T-cell (primary cell): ENCODE measurements around the gene STK11IP. TPM values are rescaled to one million over a fixed set of nuclear protein-coding genes. Genes with fewer than 3 reads are reported as not detected.

Experiments used
- ATAC-seq, 4 experiments: fragments of 200-7000 bp in 3 of 4; fragments of 150-1000 bp in 1 of 4; cut with Tn5 transposase; replicated peaks in 1 of 4; 1 replicate in 3 of 4; 2 replicates in 1 of 4; pipeline ENCODE4 v1.10.0; 2021; ENCODE audit warnings: moderate library complexity in 3 of 4, mild to moderate bottlenecking in 2 of 4, moderate number of reproducible peaks in 1 of 4
- CTCF ChIA-PET, 2 donors: fragments of 300-600 bp; sonication (Branson Sonifier 250); formaldehyde crosslinking; loops; one replicate each; lab custom pipeline; 2022; ENCODE audit warnings: antibody characterized with exemption in 2 of 2; lab: Charles Lee
- POLR2A ChIA-PET, 2 donors: fragments of 300-600 bp; sonication (Branson Sonifier 250); formaldehyde crosslinking; loops; one replicate each; lab custom pipeline; 2022; ENCODE audit warnings: antibody characterized with exemption in 2 of 2; lab: Charles Lee
- DNase-seq, 35 experiments: peaks; one replicate each; pipeline versions ENCODE4 v3.0.0 to v3.0.0-alpha.2; 2013 to 2023
- H3K27ac ChIP-seq: one replicate; pipeline ENCODE4 v1.5.1; 2013; ENCODE audit warnings: low read length
- H3K27me3 ChIP-seq, 2 experiments: replicated peaks in 1 of 2; 1 replicate in 1 of 2; 2 replicates in 1 of 2; pipeline versions ENCODE4 v1.6.1 to v1.7.0; 2013; ENCODE audit warnings: low read length in 1 of 2, mixed read lengths in 1 of 2; ENCODE audit not compliant: control insufficient read depth in 2 of 2, insufficient read depth in 2 of 2; ENCODE audit errors: extremely low read depth in 1 of 2
- H3K36me3 ChIP-seq, 2 donors: 1 replicate in 1 of 2; 2 replicates in 1 of 2; pipeline versions ENCODE4 v1.6.1 to v1.7.0; 2013; ENCODE audit warnings: low read length in 1 of 2; ENCODE audit not compliant: control insufficient read depth in 2 of 2, insufficient read depth in 1 of 2; ENCODE audit errors: extremely low read depth in 1 of 2
- H3K4me1 ChIP-seq, 2 experiments: 1 replicate in 1 of 2; 2 replicates in 1 of 2; pipeline versions ENCODE4 v1.6.1 to v1.7.0; 2013; ENCODE audit warnings: low read length in 2 of 2, mixed read lengths in 1 of 2; ENCODE audit not compliant: insufficient read depth in 2 of 2, control insufficient read depth in 1 of 2; ENCODE audit errors: extremely low read depth in 1 of 2
- H3K4me3 ChIP-seq, 2 donors: 1 replicate in 1 of 2; 2 replicates in 1 of 2; pipeline versions ENCODE4 v1.5.1 to v1.7.0; 2013; ENCODE audit warnings: mild to moderate bottlenecking in 2 of 2, low read length in 1 of 2, moderate library complexity in 1 of 2; ENCODE audit not compliant: control insufficient read depth in 1 of 2; ENCODE audit errors: extremely low read depth in 1 of 2
- H3K9me3 ChIP-seq: 2 replicates; pipeline ENCODE4 v1.7.0; 2013
- H3K27ac Mint-ChIP-seq, 2 donors: one replicate each; pipeline ENCODE4 v1.8.0; 2020 to 2021; ENCODE audit warnings: mild to moderate bottlenecking in 2 of 2, mixed read lengths in 2 of 2
- H3K27me3 Mint-ChIP-seq, 2 donors: one replicate each; pipeline ENCODE4 v1.8.0; 2021 to 2022; ENCODE audit warnings: mixed read lengths in 2 of 2
- H3K36me3 Mint-ChIP-seq: one replicate; pipeline ENCODE4 v1.8.0; 2021; ENCODE audit warnings: mixed read lengths
- H3K4me1 Mint-ChIP-seq, 3 donors: one replicate each; pipeline ENCODE4 v1.8.0; 2020 to 2022; ENCODE audit warnings: mixed read lengths in 3 of 3, mild to moderate bottlenecking in 1 of 3
- H3K4me3 Mint-ChIP-seq, 3 donors: one replicate each; pipeline ENCODE4 v1.8.0; 2020 to 2022; ENCODE audit warnings: mild to moderate bottlenecking in 3 of 3, mixed read lengths in 3 of 3, moderate library complexity in 3 of 3
- H3K9me3 Mint-ChIP-seq, 3 donors: one replicate each; pipeline ENCODE4 v1.8.0; 2020 to 2022; ENCODE audit warnings: mixed read lengths in 3 of 3
- WGBS: methylation state at CpG from one replicate; pipeline ENCODE4 v1.1.5; 2013; ENCODE audit warnings: missing lambda C conversion rate; ENCODE audit not compliant: insufficient coverage; 5-methylcytosine and 5-hydroxymethylcytosine counted together
- total RNA-seq, 35 experiments: library from RNA in 6 of 35; stranded (reverse) in 6 of 35; fragments of 120-200 nt in 1 of 35; gene quantifications; one replicate each; pipeline versions ENCODE4 v1.2.1 to v1.2.4 and lab custom pipeline; 2013 to 2026

STK11IP gene
- total RNA-seq, 5 donors from 2014 or later (not counting 1 experiment from before 2014, with no cell fraction given): 25.9 to 52.8 (median 49.3) TPM

DNA sequence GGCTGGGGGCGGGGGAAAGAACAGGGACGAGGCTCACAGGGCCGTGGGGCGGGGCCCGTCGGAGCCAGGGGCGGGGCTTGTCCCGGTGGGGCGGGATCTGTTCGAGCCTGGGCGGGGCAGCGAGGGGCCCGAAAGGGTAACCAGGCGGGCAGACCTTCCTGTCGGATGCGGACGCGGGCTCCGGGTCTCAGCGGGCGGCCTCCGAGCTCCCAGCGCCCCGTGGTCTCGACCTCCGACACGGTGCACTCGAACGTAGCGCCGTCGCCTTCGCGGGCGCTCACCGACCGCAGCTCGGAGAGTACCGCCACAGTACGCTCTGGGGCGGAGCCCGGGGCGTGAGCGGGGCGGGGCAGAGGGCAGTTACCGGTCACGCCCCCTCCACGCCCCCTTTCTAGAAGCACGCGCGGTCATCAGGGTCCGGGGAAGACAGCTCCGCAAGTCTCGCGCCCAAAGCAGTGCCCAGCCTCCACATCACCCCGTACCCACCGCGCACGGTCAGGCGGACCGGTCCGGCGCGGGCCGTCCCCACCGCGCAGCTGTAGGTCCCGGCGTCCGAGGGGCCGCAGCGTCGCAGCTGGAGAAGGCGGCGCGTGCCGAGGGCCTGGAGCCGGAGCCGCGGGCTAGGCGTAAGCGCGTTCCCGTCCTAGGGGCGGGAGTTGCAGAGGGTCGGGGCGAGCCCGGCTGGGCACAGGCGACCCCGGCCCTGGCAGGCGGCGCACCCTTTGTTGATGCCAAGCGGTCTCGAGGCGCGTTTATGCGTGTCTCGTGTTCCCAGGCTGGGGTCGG is 45.1 kb upstream of the STK11IP start:
- peaks cover 2 to 82% of the 10 kb centered on the region in 2 experiments for H3K27me3 ChIP-seq
- CTCF ChIA-PET: interaction anchor here (0.5 to 0.8 kb wide), 5 partner anchors 10 to 110 kb away, joined by 3 to 5 read pairs (median 3); partner anchors contain the start of gene GMPPA (in 1 of the 2)
- H3K4me1 Mint-ChIP-seq: peaks cover 6 to 12% (median 7%) of the 10 kb centered on the region in 3 donors
- peak; percentile 47 to 86 (median 72) for DNase-seq
- H3K4me1 ChIP-seq: peaks cover 0 to 23% of the 10 kb centered on the region in 2 experiments
- no peaks in the 10 kb centered on the region for H3K9me3 Mint-ChIP-seq
- POLR2A ChIA-PET: no interaction called here
- ATAC-seq: peak; percentile 84 to 93 (median 85)
- peaks cover 27 to 53% of the 10 kb centered on the region in 2 donors for H3K27me3 Mint-ChIP-seq
- H3K4me3 ChIP-seq: peak overlapping the region; percentile 48 to 67
- H3K36me3 Mint-ChIP-seq: no peaks in the 10 kb centered on the region
- H3K4me3 Mint-ChIP-seq: peak overlapping the region; percentile 66 to 85 (median 67)
- H3K27ac ChIP-seq: no peak overlapping the region
- H3K27ac Mint-ChIP-seq: no peak overlapping the region
- H3K36me3 ChIP-seq: no peaks in the 10 kb centered on the region
- WGBS: 5% methylated on average over 99 of the region's 99 CpGs
- H3K9me3 ChIP-seq: no peaks in the 10 kb centered on the region

- H3K4me3 Mint-ChIP-seq: peak overlapping the region; percentile 39 to 59 (median 44)
- POLR2A ChIA-PET: no interaction called here
- no peak overlapping the region for H3K27ac Mint-ChIP-seq
- Histone ChIP-seq H3K4me3 (peak overlapping the region; percentile 48 to 67), H3K27me3 (peaks cover 2 to 83% of the 10 kb centered on the region in 2 experiments), H3K4me1 (peaks cover 0 to 23% of the 10 kb centered on the region in 2 experiments), H3K36me3 (no peaks in the 10 kb centered on the region), H3K9me3 (no peaks in the 10 kb centered on the region), H3K27ac (no peak overlapping the region)
- 31% methylated on average over 7 of the region's 7 CpGs for WGBS
- DNase-seq (no peak), ATAC-seq (no peak)
- H3K27me3 Mint-ChIP-seq: peaks cover 27 to 53% of the 10 kb centered on the region in 2 donors
- no peaks in the 10 kb centered on the region for H3K9me3 Mint-ChIP-seq
- no peaks in the 10 kb centered on the region for H3K36me3 Mint-ChIP-seq
- CTCF ChIA-PET: interaction anchor here in 1 of 2 donors (0.6 kb wide), 1 partner anchor 10 kb away, joined by 3 read pairs; no protein-coding TSS in a partner anchor
- peaks cover 6 to 12% (median 7%) of the 10 kb centered on the region in 3 donors for H3K4me1 Mint-ChIP-seq
Measured at GRCh38 chr2:219553168-219553417, 44.6 kb upstream of the STK11IP start.

DNA sequence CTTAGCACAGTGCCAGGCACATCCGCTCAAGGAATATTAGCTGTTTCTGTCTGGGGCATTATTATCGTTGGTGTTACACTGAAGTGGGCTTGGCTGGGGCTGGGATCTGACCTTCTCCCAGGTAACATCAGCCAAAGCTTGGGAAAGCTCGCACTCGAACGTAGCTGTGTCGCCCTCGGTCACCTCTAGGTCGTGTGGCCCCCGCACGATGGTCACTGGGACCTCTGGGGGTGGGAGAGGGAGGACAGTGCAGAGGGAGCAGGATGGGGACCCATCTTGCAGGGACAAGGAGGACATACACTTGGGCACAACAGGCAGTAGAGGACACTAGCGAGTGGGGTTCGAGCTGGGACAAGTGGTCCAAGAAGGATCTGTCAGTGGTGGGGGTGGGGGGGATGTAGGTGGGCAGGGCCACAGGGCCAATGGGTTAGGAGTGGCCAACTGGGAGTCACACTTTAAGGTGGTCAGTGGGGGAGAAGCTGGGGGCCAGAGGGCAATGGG is 44.1 kb upstream of the STK11IP start:
- ChIA-PET CTCF (interaction anchor here in 1 of 2 donors (0.6 kb wide), 2 partner anchors 9 to 92 kb away, joined by 3 to 4 read pairs; no protein-coding TSS in a partner anchor), POLR2A (no interaction called here)
- Mint-ChIP-seq H3K27ac (peak overlapping the region in 1 of 2 donors; percentile 61), H3K9me3 (no peaks in the 10 kb centered on the region), H3K36me3 (no peaks in the 10 kb centered on the region), H3K4me1 (peaks cover 6 to 12% (median 7%) of the 10 kb centered on the region in 3 donors), H3K4me3 (peak overlapping the region; percentile 39 to 59 (median 44)), H3K27me3 (peaks cover 30 to 53% of the 10 kb centered on the region in 2 donors)
- Histone ChIP-seq H3K27me3 (peaks cover 2 to 88% of the 10 kb centered on the region in 2 experiments), H3K27ac (no peak overlapping the region), H3K4me3 (no peak overlapping the region), H3K9me3 (no peaks in the 10 kb centered on the region), H3K36me3 (no peaks in the 10 kb centered on the region), H3K4me1 (peaks cover 0 to 23% of the 10 kb centered on the region in 2 experiments)
- WGBS: 88% methylated on average over 10 of the region's 12 CpGs
- no peak for ATAC-seq
- DNase-seq: no peak

DNA sequence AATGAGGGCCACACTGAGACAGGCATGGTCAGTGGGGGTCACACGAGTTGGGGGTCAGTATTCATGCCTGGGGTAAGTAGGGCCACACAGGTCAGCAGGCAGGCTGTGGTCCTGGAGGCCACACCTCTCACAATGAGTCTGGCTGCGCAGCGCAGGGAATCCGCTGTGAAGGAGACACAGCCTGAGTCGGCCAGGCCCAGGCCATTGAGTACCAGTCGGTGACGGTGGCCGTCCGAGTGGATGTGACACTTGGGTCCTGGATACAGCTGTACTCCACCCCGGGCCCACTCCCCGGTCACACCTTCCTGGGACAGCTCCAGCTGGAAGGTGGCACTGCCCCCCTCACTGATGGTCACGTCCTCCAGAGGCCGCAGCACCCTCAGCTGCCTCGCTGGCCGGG is 43.3 kb upstream of the STK11IP start:
- Mint-ChIP-seq H3K4me1 (peaks cover 6 to 12% (median 7%) of the 10 kb centered on the region in 3 donors), H3K27ac (peak overlapping the region in 1 of 2 donors; percentile 8), H3K9me3 (no peaks in the 10 kb centered on the region), H3K36me3 (no peaks in the 10 kb centered on the region), H3K27me3 (peaks cover 33 to 50% of the 10 kb centered on the region in 2 donors), H3K4me3 (no peak overlapping the region)
- no peak for ATAC-seq
- WGBS: 93% methylated on average over 9 of the region's 15 CpGs
- Histone ChIP-seq H3K9me3 (no peaks in the 10 kb centered on the region), H3K4me1 (peaks cover 0 to 23% of the 10 kb centered on the region in 2 experiments), H3K36me3 (no peaks in the 10 kb centered on the region), H3K4me3 (no peak overlapping the region), H3K27me3 (peaks cover 2 to 87% of the 10 kb centered on the region in 2 experiments), H3K27ac (no peak overlapping the region)
- no peak for DNase-seq
- ChIA-PET POLR2A (no interaction called here), CTCF (interaction anchor here in 1 of 2 donors (0.6 to 0.7 kb wide), 2 partner anchors 91 to 496 kb away, joined by 3 to 4 read pairs; no protein-coding TSS in a partner anchor)

- ATAC-seq: no peak
- Histone ChIP-seq H3K9me3 (no peaks in the 10 kb centered on the region), H3K4me1 (peaks cover 0 to 23% of the 10 kb centered on the region in 2 experiments), H3K36me3 (no peaks in the 10 kb centered on the region), H3K27me3 (peaks cover 2 to 82% of the 10 kb centered on the region in 2 experiments), H3K27ac (no peak overlapping the region), H3K4me3 (no peak overlapping the region)
- ChIA-PET CTCF (no interaction called here), POLR2A (no interaction called here)
- H3K4me1 Mint-ChIP-seq: peaks cover 6 to 10% (median 7%) of the 10 kb centered on the region in 3 donors
- 93% methylated on average over 19 of the region's 20 CpGs for WGBS
- H3K27me3 Mint-ChIP-seq: peaks cover 33 to 40% of the 10 kb centered on the region in 2 donors
- no peak overlapping the region for H3K4me3 Mint-ChIP-seq
- no peaks in the 10 kb centered on the region for H3K36me3 Mint-ChIP-seq
- no peaks in the 10 kb centered on the region for H3K9me3 Mint-ChIP-seq
- no peak for DNase-seq
- no peak overlapping the region for H3K27ac Mint-ChIP-seq
Measured at GRCh38 chr2:219555956-219556355, 41.7 kb upstream of the STK11IP start.

DNA sequence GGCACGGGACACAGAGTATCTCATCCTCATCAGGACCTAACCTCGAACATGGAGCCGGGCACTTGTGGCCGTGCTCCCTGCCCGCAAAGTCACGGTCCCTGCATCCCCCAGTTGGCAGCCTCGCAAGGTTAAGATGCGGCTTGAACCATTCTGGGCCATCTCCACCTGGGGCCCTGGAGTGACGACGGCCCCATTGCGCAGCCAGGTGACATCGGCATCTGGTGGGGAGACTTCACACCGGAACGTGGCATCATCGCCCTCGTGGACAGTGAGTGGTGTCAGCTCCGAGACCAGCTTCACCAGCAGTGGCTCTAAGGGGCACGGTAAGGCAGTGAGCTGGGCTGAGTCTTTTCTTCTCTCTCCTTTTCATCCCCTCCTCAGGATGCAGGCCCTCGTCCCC is 41.2 kb upstream of the STK11IP start:
- Histone ChIP-seq H3K9me3 (no peaks in the 10 kb centered on the region), H3K36me3 (no peaks in the 10 kb centered on the region), H3K4me3 (no peak overlapping the region), H3K4me1 (peaks cover 0 to 21% of the 10 kb centered on the region in 2 experiments), H3K27me3 (peaks cover 0 to 82% of the 10 kb centered on the region in 2 experiments), H3K27ac (no peak overlapping the region)
- Mint-ChIP-seq H3K4me1 (peaks cover 6 to 9% (median 7%) of the 10 kb centered on the region in 3 donors), H3K27ac (no peak overlapping the region), H3K27me3 (peaks cover 31 to 39% of the 10 kb centered on the region in 2 donors), H3K36me3 (no peaks in the 10 kb centered on the region), H3K9me3 (no peaks in the 10 kb centered on the region), H3K4me3 (no peak overlapping the region)
- ChIA-PET CTCF (no interaction called here), POLR2A (no interaction called here)
- no peak for ATAC-seq
- DNase-seq: no peak
- WGBS: 87% methylated on average over 17 of the region's 19 CpGs
